HG02840 (cell line): ENCODE data around the gene ZSCAN5B.
"Not testable (repeated sequence)": the region's sequence is repeated elsewhere in the genome, so short reads cannot be mapped to it uniquely, and the experiment has no call there.

ENCODE experiments used
- ATAC-seq: cut with Tn5 transposase; IDR thresholded peaks from one replicate; pipeline ENCODE4 v1.9.1; 2021; ENCODE audit warnings: mild to moderate bottlenecking, moderate library complexity, moderate number of reproducible peaks; ENCODE audit not compliant: unreplicated experiment, low FRiP score

ZSCAN5B gene

GRCh38 chr19:56197646-56198045 is at the start of gene ZSCAN5B:
Gene ZSCAN5B, minus strand, starts transcription at chr19:56197783. Its CDS starts 4,731 bp downstream, at chr19:56193052.
- ATAC-seq, result not testable (repeated sequence)

- ATAC-seq, result not testable (repeated sequence)
Measured at GRCh38 chr19:56245764-56246163, 48.2 kb upstream of the ZSCAN5B start.

GRCh38 chr19:56245121-56245740 is 47.6 kb upstream of the ZSCAN5B start:
- ATAC-seq, result no peak

- ATAC-seq, result no peak
Measured at GRCh38 chr19:56223481-56223880, 25.9 kb upstream of the ZSCAN5B start.

GRCh38 chr19:56222901-56223300 is 25.3 kb upstream of the ZSCAN5B start:
- no peak for ATAC-seq

- no peak for ATAC-seq
Measured at GRCh38 chr19:56221851-56222250, 24.3 kb upstream of the ZSCAN5B start.

GRCh38 chr19:56221442-56221841 is 23.9 kb upstream of the ZSCAN5B start:
- ATAC-seq, result not testable (repeated sequence)

GRCh38 chr19:56218961-56219360 is 21.4 kb upstream of the ZSCAN5B start:
- ATAC-seq, result no peak

GRCh38 chr19:56217039-56217949 is 19.7 kb upstream of the ZSCAN5B start:
- no peak for ATAC-seq

- no peak for ATAC-seq
Measured at GRCh38 chr19:56211718-56212117, 14.1 kb upstream of the ZSCAN5B start.

GRCh38 chr19:56210036-56210435 is 12.5 kb upstream of the ZSCAN5B start:
- not testable (repeated sequence) for ATAC-seq

- ATAC-seq, result no peak
Measured at GRCh38 chr19:56209091-56209490, 11.5 kb upstream of the ZSCAN5B start.

- not testable (repeated sequence) for ATAC-seq
Measured at GRCh38 chr19:56207581-56207980, 10.0 kb upstream of the ZSCAN5B start.

- ATAC-seq, result no peak
Measured at GRCh38 chr19:56201973-56202372, 4.4 kb upstream of the ZSCAN5B start, which contains the start of gene ZSCAN5C. Gene ZSCAN5C, plus strand, starts transcription at chr19:56202273. Its CDS starts 3,641 bp downstream, at chr19:56205914.

GRCh38 chr19:56199687-56200086 is 2.1 kb upstream of the ZSCAN5B start:
- no peak for ATAC-seq

GRCh38 chr19:56193981-56194640 is 3.5 kb downstream of the ZSCAN5B start:
- ATAC-seq, result no peak

GRCh38 chr19:56191711-56192110 is 5.9 kb downstream of the ZSCAN5B start:
- no peak for ATAC-seq

- no peak for ATAC-seq
Measured at GRCh38 chr19:56191115-56191514, 6.5 kb downstream of the ZSCAN5B start.

- no peak for ATAC-seq
Measured at GRCh38 chr19:56189785-56190184, 7.8 kb downstream of the ZSCAN5B start.

- ATAC-seq, result no peak
Measured at GRCh38 chr19:56177564-56178243, 19.9 kb downstream of the ZSCAN5B start.
